ENCODE measurements around the gene IGSF10.

DNA sequence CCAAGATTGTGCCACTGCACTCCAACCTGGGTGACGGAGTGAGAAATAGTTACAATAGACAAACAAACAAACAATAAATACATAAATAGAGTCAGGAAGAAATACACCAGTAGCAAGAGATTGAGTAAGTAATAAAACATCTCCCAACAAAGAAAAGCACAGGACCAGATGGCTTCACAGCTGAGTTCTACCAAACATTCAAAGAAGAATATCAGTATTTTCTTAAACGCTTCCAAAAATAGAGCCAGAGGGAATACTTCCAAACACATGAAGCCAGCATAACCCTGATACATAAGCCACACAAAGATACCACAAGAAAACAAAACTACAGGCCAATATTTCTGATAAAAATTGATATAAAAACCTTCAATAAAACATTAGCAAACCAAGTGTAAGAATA lies 30.7 kb upstream of the IGSF10 start:
- TF ChIP-seq, protein P1, sequence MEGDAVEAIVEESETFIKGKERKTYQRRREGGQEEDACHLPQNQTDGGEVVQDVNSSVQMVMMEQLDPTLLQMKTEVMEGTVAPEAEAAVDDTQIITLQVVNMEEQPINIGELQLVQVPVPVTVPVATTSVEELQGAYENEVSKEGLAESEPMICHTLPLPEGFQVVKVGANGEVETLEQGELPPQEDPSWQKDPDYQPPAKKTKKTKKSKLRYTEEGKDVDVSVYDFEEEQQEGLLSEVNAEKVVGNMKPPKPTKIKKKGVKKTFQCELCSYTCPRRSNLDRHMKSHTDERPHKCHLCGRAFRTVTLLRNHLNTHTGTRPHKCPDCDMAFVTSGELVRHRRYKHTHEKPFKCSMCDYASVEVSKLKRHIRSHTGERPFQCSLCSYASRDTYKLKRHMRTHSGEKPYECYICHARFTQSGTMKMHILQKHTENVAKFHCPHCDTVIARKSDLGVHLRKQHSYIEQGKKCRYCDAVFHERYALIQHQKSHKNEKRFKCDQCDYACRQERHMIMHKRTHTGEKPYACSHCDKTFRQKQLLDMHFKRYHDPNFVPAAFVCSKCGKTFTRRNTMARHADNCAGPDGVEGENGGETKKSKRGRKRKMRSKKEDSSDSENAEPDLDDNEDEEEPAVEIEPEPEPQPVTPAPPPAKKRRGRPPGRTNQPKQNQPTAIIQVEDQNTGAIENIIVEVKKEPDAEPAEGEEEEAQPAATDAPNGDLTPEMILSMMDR (conservative IDR thresholded peaks at IDR 0.05) = no peak
- no peak for TF ChIP-seq EZH2 (IDR thresholded peaks at IDR 0.05; ENCODE audit: low read depth)
